Measurements from ENCODE around the gene ENTHD1.
A peak's percentile ranks its signal among the peaks of the same experiment; 100 is the strongest.

ENTHD1 gene

DNA sequence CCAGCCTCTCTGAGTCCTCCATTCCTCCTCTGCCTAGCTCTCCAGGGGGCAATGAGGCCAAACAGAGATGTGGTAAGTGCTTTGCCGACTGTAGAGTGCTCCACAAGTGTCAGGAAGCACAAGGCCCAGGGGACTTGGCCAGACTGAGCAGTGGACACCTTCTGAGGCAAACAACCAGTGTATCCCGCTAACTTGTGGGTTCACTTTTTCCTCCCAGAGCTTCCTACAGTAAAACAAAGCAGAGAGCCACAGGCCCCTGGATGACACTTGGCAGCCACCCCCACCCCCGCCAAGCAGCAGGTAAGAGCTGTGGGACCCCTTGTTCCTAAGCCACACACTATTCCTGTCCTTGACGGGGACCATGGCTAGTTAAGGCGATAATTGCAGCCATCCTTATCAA, 162.1 kb downstream of the ENTHD1 start:
- no peak for DNase-seq (ENCODE audit: low spot score)

DNA sequence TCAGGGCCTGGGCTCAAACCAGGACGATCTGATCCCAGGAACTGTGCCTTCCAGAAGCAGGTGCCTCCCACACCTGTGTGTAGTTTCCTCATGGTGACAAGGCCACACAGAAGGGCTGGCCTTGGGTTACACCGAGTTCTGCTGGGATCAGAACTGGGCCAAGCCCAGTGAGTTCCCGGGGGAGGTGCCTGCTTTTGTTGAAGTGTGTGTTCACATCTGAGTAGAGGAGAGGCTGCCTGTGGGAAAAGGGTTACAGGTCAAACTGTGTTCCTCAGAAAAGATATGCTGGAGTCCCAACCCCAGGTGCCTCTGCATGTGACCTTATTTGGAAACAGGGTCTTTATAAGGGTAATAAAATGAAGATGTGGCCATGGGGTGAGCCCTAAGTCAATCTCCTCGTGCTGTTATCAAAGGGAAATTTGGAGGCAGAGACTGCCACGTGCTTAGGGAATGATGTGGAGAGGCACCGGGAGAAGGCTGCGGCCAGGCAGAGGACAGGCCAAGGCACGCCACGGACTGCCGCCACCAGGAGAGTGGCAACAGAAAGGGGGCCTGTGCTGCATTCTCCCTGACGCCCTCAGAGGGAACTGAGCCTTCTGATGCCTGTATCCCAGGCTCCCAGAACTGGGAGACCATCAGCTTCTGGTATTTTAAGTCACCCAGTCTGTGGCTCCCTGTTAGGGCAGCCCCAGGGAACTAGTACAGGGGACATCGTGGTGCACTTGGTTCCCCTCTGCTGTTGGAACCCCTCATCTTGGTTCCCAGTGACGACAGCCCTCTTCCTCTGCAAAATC, 164.2 kb downstream of the ENTHD1 start:
- DNase-seq (ENCODE audit: low spot score): no peak

DNA sequence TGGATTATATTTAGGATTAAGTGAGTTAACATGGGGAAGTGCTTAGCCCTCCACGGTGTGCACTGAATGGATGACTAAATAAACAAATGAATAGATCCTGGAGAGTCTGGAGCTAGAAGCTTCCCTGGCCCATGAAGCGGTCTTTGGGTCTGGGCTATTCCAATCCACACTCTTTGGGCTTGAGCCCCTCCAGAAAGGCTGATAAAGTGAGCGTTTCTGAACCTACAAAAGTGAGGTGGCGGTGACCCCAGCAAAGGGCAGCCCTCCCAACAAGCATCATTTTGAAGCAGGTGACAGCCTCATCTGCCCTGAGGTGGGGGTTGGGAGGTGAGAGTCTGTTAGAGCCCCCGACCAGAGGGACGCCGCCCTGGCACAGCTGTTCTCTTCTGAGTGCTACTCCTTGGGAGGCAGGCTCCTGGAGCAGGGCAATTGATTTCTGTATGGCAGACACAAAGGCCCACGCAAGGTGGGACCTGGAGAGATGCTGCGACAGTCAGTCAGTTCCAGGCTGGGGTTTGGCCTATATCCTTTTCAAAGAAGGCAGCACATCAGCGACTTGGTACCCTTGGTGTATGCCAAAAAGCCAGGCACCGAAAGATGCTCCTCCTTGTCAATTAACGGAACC, 165.2 kb downstream of the ENTHD1 start:
- peak; percentile 5 for DNase-seq (ENCODE audit: low spot score)

DNA sequence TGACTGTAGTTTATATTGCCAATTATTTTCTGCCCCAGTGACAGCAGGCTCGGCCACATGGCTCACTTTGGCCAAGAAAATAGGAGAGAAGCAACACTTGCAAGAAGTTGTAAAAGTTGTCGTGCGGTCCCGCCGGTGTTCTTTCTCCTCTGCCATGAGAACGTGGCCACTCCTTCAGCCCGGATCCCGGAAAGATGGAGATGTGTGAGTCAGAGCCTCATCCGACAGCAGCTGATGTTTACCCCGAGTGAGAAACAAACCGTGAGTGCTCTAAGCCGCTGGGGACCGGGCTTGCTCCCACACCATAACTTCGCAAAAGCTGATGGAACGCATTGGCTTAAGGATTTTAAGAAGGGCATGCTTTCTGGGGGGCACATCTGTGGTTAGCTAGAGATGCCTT, 166.0 kb downstream of the ENTHD1 start:
- peak; percentile 44 for DNase-seq (ENCODE audit: low spot score)

DNA sequence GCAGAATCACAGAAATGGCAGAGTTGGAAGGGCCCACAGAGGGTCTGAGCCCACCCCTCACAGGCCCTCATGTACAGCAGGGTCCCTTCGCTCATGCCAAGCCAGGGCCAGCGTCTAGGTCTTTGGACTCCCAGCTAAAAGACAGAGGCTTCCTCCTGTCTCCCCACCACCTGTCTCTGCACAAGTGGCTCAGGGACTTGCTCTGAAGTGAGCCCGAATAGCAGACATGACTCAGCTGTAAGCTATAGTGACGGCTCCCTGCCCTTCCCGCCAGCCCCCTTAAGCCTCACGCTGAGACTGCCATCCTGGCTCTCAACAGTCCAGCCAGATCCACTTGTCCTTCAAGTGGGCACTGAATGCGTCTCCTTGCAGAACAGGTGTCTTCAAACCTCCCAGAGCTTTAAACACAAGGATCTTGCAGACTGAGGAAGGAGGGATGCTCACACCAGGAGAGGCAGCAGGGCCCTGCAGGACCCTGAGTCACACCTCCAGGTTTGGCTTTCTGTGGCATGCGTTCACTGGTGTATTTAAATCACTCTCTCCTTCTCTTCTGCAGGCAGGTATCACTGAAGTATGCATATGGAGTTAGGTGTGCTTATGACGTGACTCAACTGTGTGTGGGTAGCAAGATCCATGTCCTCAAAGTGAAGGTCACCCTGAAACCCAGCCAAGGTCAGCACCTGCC, 168.1 kb downstream of the ENTHD1 start:
- DNase-seq (ENCODE audit: low spot score): no peak

DNA sequence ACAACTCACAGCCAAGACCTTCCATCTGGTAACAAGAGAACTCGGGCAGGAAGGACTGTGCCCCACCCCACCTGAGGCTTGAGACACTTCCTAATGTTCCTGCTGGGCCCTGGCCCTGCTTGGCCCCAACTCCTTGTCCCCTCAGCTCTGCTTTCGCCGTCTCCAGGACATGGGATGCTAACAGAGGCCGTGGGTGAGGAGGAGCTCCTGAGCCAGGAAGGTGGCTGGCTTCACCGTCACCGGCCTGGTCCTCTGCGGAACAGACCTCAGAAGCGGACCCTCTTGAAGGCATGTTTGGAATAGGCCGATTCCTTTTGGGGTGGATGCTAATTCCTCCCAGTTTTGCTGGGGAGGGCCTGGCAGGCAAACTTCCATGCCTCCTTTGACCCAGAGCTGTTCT, 168.7 kb downstream of the ENTHD1 start:
- DNase-seq (ENCODE audit: low spot score): no peak

DNA sequence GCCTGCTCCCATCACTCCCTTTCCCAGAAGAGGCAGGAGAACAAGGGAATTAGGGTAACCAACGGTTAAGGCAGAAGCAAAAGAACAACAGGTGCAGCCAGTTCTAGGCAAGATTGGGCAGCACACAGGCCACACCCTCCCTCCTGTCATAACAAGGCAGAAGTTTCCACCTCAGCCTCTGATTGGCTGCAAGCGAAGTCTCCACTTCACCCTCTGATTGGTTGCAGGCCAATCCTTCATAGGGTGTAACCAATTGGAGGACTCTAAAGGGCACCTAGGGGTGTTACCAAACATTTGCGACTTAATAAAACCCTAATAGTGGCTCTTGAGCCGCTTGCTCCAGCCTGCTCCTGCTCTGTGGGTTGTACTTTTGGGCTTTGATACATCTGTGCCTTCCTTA, 169.2 kb downstream of the ENTHD1 start:
- DNase-seq (ENCODE audit: low spot score): no peak

DNA sequence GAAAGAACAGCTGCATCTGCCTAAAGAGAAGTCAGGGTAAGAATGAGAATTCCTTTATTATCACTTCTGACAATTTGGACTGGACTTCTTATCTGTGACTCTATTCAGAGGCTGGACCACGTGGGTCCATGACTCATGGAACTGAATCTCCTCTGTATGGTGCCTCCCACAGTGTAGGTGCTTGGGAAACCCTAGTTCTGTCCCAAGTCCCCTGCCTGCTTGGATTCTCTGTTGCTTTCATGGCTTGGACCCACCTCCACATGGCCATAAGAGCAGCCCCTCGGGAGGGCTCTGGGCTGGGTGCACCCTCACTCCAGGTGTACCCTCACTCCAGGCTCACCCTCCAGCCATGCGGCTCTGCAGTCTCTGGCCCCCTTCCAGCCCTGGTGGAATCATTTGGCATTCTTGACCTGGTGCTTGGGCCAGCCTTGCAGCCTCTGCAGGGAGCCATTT, 169.6 kb downstream of the ENTHD1 start:
- no peak for DNase-seq (ENCODE audit: low spot score)

DNA sequence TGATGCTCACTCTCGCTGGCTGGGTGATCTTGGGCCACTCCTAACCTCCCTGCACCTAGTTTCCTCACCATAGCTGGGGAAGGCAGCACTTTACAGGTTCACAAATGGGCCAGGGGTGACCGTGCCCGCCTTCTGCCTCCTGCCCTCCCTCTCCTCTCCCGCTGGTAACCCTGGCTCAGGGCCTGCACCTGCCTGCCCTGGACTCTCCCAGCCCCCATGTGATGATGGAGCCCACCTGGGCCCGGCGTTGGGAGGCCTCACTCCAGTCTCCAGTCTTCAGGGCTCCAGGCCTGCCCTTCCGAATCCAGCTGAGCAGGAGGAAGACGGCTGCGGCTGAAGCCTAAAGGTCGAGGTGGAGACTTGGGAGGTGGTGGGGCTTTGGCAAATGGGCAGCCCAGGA, 170.1 kb downstream of the ENTHD1 start:
- no peak for DNase-seq (ENCODE audit: low spot score)

DNA sequence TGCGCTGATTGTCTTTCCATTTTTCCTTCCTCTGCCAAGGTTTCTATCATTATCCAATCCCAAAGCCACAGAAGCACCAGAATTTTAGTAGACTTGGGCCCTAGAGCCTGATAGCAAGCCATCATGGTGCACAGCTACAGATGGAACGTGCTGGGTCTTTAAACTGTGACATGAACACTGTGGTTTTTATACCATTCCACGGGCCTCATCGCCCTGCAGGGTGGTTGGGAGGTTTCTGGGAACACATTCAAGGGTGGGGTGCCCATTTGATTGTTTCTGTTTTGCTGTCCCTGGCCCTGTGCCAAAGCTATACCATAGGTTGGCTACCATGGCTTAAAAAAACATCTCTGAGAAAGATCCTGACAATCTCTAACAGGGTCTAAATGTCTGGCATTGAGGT, 171.1 kb downstream of the ENTHD1 start:
- DNase-seq (ENCODE audit: low spot score): no peak

DNA sequence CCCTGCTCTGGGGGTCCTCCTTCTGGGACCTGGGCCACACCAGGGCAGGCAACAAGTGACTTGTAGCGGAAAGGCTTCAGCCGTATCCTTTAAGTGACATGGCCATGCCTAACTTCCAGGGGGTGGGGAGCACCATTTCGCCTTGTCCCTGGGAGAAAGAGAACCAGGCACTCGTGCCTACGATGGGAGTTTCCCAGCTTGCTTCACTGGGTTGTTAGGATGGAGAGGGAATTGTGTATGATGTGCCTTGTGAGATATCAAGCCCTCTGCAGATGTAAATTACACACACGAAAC, 171.6 kb downstream of the ENTHD1 start:
- no peak for DNase-seq (ENCODE audit: low spot score)

DNA sequence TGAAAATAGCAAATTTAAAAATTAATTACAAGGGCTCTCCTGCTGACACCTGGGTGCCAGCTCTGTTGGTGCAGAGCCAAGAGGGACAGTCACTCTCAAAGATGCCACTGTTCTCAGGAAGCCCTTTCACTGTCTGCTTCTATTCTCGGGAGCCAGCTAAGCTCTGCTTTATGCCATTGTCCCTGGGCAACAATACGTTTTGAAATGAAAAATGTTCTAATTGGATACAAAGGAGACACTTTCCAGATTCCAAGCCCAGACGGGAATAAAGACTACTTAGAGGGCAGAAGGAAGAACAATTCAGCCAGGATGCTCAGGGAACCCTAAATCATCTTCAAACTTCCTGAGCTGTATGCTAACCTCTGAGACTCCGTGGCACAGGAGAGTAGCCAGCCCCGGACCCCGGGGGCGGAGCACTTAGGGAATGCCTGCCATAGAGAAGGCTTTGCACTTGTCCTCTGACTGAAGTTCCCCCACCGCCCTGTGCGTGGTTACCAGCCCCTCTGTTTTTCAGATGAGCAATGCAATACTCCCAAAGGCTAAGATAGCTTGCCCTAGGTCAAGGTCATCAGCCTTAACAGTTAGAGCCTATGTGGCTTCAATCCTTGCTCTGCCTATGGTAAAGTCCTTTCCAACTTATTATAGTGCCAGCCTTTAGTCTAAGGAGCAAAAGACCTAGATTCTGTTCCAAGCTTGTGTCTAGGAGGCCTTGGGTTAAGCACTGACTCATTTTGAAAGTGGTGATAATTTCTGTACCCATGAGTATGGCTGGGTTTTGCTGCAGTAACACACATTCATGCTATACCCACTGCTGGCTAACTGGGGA, 172.1 kb downstream of the ENTHD1 start:
- DNase-seq (ENCODE audit: low spot score): no peak

DNA sequence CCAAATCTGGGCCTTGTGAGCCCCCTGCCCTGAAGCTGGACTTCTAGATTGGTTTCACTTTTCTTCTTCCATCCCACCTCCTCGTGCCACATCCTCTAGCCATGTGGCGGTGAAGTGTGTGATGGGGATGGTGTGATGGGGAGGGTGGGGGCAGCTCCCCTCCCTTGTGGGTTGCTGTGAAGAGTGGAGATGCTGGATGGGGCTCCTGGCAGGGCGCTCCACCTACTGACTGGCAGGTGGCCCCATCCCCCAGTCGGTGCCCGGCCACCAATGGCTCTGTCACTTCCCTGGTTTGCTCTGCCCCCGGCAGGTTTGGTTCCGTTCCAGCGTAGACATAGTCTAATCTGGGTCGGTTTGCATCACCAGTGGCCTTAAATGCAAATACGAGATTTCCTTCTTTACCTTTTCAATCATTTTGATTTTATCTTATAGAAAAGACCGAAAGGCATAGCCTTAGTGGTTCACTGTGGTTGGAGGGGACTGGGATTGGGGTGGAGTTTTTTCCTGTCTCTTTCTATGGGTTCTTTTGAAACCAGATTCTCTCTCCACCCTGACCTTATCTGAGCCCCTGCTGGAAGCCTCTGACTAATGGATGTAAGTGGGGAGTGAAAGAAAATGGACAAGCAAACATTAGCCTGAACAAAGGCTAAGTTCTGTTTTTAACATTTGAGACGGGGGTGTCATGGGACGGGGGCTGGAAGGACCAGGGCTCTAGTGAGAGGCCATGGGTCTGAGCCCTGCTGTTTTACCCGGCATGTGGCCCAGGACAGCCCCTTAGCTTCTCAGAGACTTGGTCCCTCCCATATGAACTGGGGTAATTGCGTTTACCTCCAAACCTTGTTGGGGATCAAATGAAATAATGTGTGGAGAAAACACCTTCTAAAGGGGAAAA, 173.8 kb downstream of the ENTHD1 start:
- DNase-seq (ENCODE audit: low spot score): no peak

DNA sequence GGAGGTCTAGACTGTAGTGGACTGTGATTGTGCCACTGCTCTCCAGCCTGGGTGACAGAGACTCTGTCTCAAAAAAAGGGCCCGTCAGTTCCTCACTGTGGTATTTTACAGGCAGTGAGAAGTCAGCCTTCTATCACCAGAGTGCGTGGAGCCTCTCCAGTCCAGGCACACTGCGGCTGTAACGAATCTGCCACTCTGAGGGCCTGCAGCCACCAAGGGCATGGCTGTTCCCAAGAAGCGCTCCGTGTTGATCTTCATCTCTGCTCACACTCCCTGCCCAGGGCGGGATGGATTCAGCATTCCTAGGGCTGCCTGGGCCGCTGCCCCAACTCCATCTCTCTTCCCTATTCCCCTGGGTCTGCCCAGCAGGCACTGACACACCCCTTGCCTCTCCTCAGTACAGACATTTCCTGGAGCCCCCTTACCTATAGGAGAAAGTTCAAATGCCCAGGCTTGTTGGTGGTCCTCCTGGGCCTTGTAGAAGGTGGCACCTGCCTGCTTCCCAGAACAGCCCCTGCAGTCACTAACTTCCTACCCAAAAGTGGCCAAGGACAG, 174.6 kb downstream of the ENTHD1 start:
- no peak for DNase-seq (ENCODE audit: low spot score)

DNA sequence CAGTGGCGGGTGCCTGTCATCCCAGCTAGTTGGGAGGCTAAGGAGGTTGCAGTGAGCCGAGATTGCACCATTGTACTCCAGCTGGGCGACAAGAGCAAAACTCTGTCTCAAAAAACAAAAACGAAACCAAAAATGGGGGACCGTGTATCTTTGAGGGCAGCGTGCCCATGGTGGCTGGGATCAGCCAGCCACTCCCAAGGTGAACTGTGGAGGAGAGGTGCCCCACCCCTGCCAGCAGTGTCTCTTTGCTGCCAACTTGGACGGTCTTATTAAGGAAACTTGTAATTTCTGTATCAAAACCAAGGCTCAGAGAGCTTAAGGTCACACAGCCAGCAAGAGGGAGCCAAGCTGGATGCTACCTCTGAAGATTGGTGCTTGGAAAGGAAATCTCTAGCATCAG, 175.4 kb downstream of the ENTHD1 start:
- DNase-seq (ENCODE audit: low spot score): no peak

DNA sequence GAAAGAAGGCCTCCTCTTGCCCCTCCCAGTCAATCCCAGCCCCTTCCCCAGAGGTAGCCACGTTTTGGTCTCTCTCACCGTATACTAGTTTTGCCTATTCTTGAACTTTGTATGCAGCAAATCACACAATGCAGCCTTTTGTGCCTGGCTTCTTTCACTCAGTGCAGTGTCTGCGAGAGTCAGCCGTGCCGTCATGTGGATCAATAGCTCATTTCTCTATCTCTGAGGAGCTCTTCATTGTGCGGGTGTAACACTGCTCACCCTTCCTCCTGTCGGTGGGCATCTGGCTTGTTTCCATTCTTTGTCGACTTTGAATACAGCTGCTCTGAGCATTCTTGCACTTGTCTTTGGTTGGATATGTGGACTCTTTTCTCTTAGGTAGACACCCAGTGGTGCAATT, 176.5 kb downstream of the ENTHD1 start:
- no peak for DNase-seq (ENCODE audit: low spot score)

DNA sequence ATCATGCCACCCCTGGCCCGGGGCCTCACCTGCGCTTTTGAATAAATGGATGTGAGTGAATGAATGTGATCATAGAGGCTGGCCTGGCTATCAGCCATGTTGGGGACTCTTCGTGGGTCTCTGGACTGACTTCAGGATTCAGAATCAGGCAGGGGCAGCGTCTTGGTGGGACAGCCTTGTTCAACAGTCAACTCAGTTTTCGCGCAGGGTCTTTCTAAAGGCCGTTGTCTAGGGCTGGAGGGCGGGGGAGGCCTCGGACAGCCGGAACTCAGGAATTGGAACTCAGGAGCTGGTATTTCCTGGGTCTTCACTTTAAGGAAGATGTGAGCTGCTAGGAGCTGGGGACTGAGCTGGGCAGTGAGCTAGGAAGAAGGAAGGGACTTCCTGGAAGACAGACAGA, 177.0 kb downstream of the ENTHD1 start:
- DNase-seq (ENCODE audit: low spot score): no peak

DNA sequence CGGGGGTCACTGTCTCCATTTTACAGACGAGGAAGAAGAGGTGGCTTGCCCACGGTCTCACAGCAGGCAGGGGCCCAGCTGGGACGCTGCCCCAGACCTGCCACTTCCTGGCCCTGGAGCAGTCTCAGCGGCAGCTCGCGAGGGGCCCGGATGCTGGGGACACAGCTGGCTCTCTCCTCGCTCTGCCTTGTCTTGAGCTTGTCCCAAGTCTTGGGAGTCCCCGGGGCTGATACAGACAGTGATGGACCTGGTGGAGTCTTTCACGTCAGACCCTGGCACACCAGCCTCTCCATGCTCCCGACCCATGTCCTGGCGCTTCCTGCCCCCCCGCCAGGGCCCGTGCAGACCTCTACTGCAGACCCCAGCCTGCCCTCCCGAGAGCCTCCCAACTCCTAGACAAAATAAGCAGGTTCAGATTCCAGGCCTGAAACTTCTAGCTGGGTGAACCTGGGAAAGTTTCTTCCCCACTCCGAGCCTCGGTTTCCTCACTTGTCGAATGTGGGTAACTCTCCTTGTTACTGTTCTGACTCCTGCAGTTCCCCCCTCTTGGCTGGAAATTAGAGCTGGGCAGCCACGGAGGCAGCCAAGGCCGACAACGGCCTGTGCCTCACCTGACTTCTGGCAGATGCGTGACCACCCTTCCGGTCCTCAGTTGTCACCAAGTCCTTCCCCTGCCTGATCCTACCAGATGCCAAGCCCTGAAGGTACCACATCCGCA, 177.6 kb downstream of the ENTHD1 start:
- no peak for DNase-seq (ENCODE audit: low spot score)

DNA sequence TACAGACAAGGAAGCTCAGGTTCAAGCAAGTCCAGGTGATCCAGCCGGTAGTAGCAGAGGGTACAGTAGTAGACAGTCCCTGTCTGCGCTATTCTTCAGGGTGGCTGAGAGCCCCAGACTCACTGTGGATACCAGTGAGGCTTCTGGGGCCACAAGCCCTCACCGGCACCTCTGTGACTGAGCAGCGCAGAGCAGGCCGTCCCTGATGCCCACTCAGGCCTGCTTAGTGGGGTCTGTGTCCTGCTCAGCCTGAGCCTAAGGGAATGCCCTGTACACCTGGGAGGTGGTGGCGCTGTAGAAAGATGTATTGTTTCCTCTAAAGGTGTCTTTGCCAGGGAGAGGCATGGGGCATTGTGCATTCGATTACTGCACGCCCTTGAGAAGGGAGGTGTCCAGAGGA, 179.2 kb downstream of the ENTHD1 start:
- DNase-seq (ENCODE audit: low spot score): no peak

DNA sequence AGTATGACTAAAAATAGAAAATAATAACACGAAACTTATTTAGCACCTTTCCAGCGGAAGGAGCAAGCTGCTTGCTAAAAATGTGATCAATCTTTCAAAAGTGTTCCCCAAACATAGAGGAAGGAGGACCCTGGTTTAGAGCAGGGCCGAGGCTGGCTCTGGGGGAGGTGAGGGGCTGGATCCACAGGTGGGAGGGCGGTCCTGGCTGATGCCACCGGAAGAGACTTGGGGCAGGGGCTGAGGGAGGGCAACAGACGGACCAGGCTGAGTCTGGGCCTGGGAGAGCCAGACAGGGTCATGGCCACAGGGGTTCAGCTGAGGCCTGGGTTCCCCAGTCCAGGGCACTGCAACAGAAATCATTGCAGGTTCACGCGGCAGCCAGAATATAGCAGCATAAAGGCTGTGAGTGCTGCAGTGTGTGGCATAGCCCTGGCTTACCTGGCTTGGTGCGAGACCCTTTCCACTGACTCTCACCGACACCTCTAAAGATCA, 179.7 kb downstream of the ENTHD1 start:
- DNase-seq (ENCODE audit: low spot score): no peak

All from AG20443 (cell line).